ENCODE data around the gene RPS6KB1. TPM values are rescaled to one million over a fixed set of nuclear protein-coding genes. Genes with fewer than 3 reads are reported as not detected.
"Not testable (repeated sequence)": the region's sequence is repeated elsewhere in the genome, so short reads cannot be mapped to it uniquely, and the experiment has no call there.

Gene RPS6KB1
- total RNA-seq, 2 donors from 2014 or later: 30.6 to 55.0 TPM

- Histone ChIP-seq H3K36me3 (replicated peaks in 1 of 2; ENCODE audit: insufficient read depth in 1 of 2, low read depth in 2 of 2) (no peaks in the 10 kb centered on the region), H3K27ac (peak overlapping the region; percentile 70 to 82 (median 75)), H3K4me3 (no peak overlapping the region), H3K9me3 (no peaks in the 10 kb centered on the region), H3K27me3 (no peaks in the 10 kb centered on the region), H3K4me1 (peaks cover 89% of the 10 kb centered on the region)
- intact Hi-C loops (cut with DNase I): no loop called here
- peak in 1 of 3 donors; percentile 21 for TF ChIP-seq POLR2A (IDR thresholded peaks at IDR 0.05)
- TF ChIP-seq, protein P1, sequence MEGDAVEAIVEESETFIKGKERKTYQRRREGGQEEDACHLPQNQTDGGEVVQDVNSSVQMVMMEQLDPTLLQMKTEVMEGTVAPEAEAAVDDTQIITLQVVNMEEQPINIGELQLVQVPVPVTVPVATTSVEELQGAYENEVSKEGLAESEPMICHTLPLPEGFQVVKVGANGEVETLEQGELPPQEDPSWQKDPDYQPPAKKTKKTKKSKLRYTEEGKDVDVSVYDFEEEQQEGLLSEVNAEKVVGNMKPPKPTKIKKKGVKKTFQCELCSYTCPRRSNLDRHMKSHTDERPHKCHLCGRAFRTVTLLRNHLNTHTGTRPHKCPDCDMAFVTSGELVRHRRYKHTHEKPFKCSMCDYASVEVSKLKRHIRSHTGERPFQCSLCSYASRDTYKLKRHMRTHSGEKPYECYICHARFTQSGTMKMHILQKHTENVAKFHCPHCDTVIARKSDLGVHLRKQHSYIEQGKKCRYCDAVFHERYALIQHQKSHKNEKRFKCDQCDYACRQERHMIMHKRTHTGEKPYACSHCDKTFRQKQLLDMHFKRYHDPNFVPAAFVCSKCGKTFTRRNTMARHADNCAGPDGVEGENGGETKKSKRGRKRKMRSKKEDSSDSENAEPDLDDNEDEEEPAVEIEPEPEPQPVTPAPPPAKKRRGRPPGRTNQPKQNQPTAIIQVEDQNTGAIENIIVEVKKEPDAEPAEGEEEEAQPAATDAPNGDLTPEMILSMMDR (IDR thresholded peaks at IDR 0.05): peak in 6 of 7 experiments; percentile 33 to 83 (median 69)
- WGBS, 2 donors: 55% methylated on average over 13 to 14 of the region's 14 CpGs
- ATAC-seq: peak; percentile 76
- peak; percentile 80 to 89 (median 85) for DNase-seq
Measured at GRCh38 chr17:59853168-59853918, 39.6 kb upstream of the RPS6KB1 start.

- DNase-seq: peak in 1 of 4 donors; percentile 6
- H3K9me3 ChIP-seq: not testable (repeated sequence)
- H3K27ac ChIP-seq: peak overlapping the region; percentile 70 to 82 (median 75)
Measured at GRCh38 chr17:59853919-59854729, 38.8 kb upstream of the RPS6KB1 start.

GRCh38 chr17:59856859-59857794, 35.8 kb upstream of the RPS6KB1 start:
- H3K4me1 ChIP-seq: peaks cover 79% of the 10 kb centered on the region
- H3K9me3 ChIP-seq: no peaks in the 10 kb centered on the region
- DNase-seq: peak in 1 of 4 donors; percentile 12
- TF ChIP-seq, protein P1 (IDR thresholded peaks at IDR 0.05): no peak
- no peak for TF ChIP-seq POLR2A (IDR thresholded peaks at IDR 0.05)
- no peak overlapping the region for H3K4me3 ChIP-seq
- H3K27ac ChIP-seq: peak overlapping the region in 3 of 4 donors; percentile 71 to 82 (median 79)
- H3K27me3 ChIP-seq: no peaks in the 10 kb centered on the region
- 20 to 46% methylated on average over 3 of the region's 3 CpGs for WGBS, 2 donors
- intact Hi-C loops (cut with DNase I): no loop called here
- no peak for ATAC-seq
- H3K36me3 ChIP-seq (replicated peaks in 1 of 2; ENCODE audit: insufficient read depth in 1 of 2, low read depth in 2 of 2): peaks cover 0 to 3% of the 10 kb centered on the region in 2 donors

More at GRCh38 chr17:59853919-59854729, 38.8 kb upstream of the RPS6KB1 start:
- intact Hi-C loops (cut with DNase I); ATAC-seq; H3K27me3 ChIP-seq; H3K36me3 ChIP-seq (replicated peaks in 1 of 2; ENCODE audit: insufficient read depth in 1 of 2, low read depth in 2 of 2); H3K4me3 ChIP-seq: not testable (repeated sequence)
- 91% methylated on average over 10 of the region's 10 CpGs for WGBS, 2 donors
- H3K4me1 ChIP-seq: peaks cover 89% of the 10 kb centered on the region

GRCh38 chr17:59858167-59858816, 34.6 kb upstream of the RPS6KB1 start:
- Histone ChIP-seq H3K27me3 (no peaks in the 10 kb centered on the region), H3K36me3 (replicated peaks in 1 of 2; ENCODE audit: insufficient read depth in 1 of 2, low read depth in 2 of 2) (peaks cover 0 to 3% of the 10 kb centered on the region in 2 donors), H3K4me1 (peaks cover 67% of the 10 kb centered on the region), H3K4me3 (no peak overlapping the region), H3K27ac (peak overlapping the region; percentile 19 to 82 (median 75)), H3K9me3 (no peaks in the 10 kb centered on the region)
- DNase-seq (peak in 1 of 4 donors; percentile 2), ATAC-seq (no peak)
- intact Hi-C loops (cut with DNase I): no loop called here
- TF ChIP-seq POLR2A (IDR thresholded peaks at IDR 0.05): no peak
- TF ChIP-seq, protein P1 (IDR thresholded peaks at IDR 0.05): no peak
- WGBS, 2 donors: 81 to 87% methylated on average over 5 of the region's 5 CpGs

All from body of pancreas (tissue), 4 donors.